Activated CD8-positive, alpha-beta memory T cell treated with anti-CD3 and anti-CD28 coated beads for 4 hours (primary cell): ENCODE measurements around the gene FKBP4.

ENCODE experiments used
- DNase-seq, 2 donors: peaks; one replicate each; pipeline ENCODE4 v3.0.0-alpha.2; 2020; ENCODE audit warnings: low read depth in 2 of 2

The FKBP4 gene

GRCh38 chr12:2813214-2814185 lies 18.7 kb downstream of the FKBP4 start:
- DNase-seq = no peak

GRCh38 chr12:2819810-2820209 lies 25.0 kb downstream of the FKBP4 start:
- DNase-seq = no peak

- DNase-seq = no peak
These were observed 25.7 kb downstream of the FKBP4 start for GRCh38 chr12:2820432-2820831.

GRCh38 chr12:2823483-2823882 lies 28.7 kb downstream of the FKBP4 start:
- DNase-seq = no peak

GRCh38 chr12:2824541-2824940 lies 29.8 kb downstream of the FKBP4 start:
- no peak for DNase-seq

- DNase-seq = no peak
These were observed 30.4 kb downstream of the FKBP4 start for GRCh38 chr12:2825132-2825531.

GRCh38 chr12:2826036-2826435 lies 31.3 kb downstream of the FKBP4 start:
- no peak for DNase-seq

GRCh38 chr12:2826721-2827515 lies 32.1 kb downstream of the FKBP4 start:
- no peak for DNase-seq

- no peak for DNase-seq
These were observed 34.5 kb downstream of the FKBP4 start for GRCh38 chr12:2829275-2829674.

GRCh38 chr12:2832550-2833127 lies 37.9 kb downstream of the FKBP4 start:
- no peak for DNase-seq

- DNase-seq = no peak
These were observed 38.6 kb downstream of the FKBP4 start for GRCh38 chr12:2833327-2833726.

GRCh38 chr12:2833810-2834209 lies 39.0 kb downstream of the FKBP4 start:
- no peak for DNase-seq

GRCh38 chr12:2834581-2835491 lies 40.1 kb downstream of the FKBP4 start, which contains the start of gene NRIP2:
Gene NRIP2, minus strand, starts transcription at chr12:2835035. Its CDS starts 52 bp downstream, at chr12:2834983.
- DNase-seq = no peak

GRCh38 chr12:2835691-2836403 lies 41.1 kb downstream of the FKBP4 start:
- DNase-seq = no peak

GRCh38 chr12:2836574-2836973 lies 41.8 kb downstream of the FKBP4 start:
- DNase-seq = no peak

GRCh38 chr12:2841056-2841650 lies 46.4 kb downstream of the FKBP4 start:
- DNase-seq = no peak

- no peak for DNase-seq
These were observed 48.2 kb downstream of the FKBP4 start for GRCh38 chr12:2842948-2843347.

- no peak for DNase-seq
These were observed 50.0 kb downstream of the FKBP4 start for GRCh38 chr12:2844786-2845185.

- no peak for DNase-seq
These were observed 50.5 kb downstream of the FKBP4 start for GRCh38 chr12:2845280-2845679.

- no peak for DNase-seq
These were observed 57.2 kb downstream of the FKBP4 start for GRCh38 chr12:2851931-2852330.
